ES-I3 (cell line): ENCODE results near the gene TMEM119.

Experiments
- H3K36me3 ChIP-seq: 2 replicates; pipeline ENCODE4 v1.6.1; 2013; ENCODE audit warnings: mild to moderate bottlenecking, low read length, control low read depth, moderate library complexity; ENCODE audit not compliant: insufficient read depth
- H3K4me1 ChIP-seq: 2 replicates; pipeline ENCODE4 v1.6.1; 2013; ENCODE audit warnings: mild to moderate bottlenecking, control low read depth, low read length; ENCODE audit not compliant: insufficient read depth
- H3K9ac ChIP-seq: 2 replicates; pipeline ENCODE4 v1.6.1; 2013; ENCODE audit warnings: low read depth, mild to moderate bottlenecking, low read length, moderate library complexity
- H3K9me3 ChIP-seq: 2 replicates; pipeline ENCODE4 v1.6.1; 2013; ENCODE audit warnings: mild to moderate bottlenecking, low read length, moderate library complexity; ENCODE audit not compliant: control insufficient read depth, insufficient read depth

TMEM119 gene

DNA sequence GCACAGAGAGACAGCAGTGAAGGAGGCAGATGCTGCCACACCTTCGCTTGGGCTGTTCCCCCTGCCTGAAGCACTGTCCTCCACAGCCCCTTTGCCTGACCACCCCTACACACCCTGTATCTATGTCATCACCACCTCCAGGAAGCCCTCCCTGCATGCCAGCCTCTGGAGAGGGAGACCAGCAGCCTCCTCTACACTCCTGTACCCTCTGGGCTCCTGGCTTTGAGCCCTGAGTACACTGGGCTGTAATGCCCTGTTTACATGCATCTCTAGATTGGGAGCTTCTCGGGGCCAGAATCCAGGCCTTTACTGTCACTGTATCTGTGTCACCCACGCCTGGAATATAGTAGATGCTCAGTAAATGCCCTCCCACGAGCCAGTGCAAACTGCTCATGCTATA lies 5.9 kb upstream of the TMEM119 start:
- Histone ChIP-seq H3K9ac (no peak overlapping the region), H3K9me3 (no peaks in the 10 kb centered on the region), H3K36me3 (no peaks in the 10 kb centered on the region), H3K4me1 (peaks cover 9% of the 10 kb centered on the region)

DNA sequence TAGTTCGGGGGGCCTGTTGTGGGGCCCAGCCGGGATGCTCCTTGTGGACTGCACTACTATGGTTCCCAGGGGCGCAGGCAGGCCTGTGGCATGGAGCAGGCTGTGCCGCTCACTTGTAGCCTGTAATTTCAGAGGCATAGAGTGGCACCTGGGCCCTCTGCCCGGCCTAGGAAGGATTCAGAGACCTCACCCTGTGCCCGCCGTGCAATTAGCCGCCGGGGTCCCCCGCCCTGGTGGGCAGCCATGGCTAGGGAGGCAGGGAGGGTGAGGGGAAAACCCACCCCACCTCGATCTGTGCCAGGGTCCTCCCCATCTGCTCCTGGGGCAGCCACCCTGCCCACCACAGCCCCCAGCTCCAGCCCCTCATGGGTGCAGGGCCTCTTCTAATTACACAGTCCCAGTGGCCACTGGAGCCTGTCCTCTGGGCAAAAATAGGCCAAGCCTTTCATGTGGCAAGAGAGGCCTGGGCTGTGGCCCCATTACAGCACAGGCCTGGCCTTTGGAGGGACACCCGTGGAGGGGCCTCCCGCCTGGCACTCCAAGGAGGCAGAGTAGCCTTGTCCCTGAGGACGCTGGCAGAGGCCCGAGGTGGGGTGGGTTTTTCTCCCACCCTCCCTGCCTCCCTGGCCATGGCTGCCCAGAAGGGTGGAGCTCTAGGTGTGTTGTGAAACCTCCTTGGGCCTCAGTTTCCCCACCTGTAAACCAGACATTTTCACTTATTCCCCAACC lies 5.3 kb upstream of the TMEM119 start:
- peaks cover 11% of the 10 kb centered on the region for H3K4me1 ChIP-seq
- no peaks in the 10 kb centered on the region for H3K9me3 ChIP-seq
- no peak overlapping the region for H3K9ac ChIP-seq
- no peaks in the 10 kb centered on the region for H3K36me3 ChIP-seq

DNA sequence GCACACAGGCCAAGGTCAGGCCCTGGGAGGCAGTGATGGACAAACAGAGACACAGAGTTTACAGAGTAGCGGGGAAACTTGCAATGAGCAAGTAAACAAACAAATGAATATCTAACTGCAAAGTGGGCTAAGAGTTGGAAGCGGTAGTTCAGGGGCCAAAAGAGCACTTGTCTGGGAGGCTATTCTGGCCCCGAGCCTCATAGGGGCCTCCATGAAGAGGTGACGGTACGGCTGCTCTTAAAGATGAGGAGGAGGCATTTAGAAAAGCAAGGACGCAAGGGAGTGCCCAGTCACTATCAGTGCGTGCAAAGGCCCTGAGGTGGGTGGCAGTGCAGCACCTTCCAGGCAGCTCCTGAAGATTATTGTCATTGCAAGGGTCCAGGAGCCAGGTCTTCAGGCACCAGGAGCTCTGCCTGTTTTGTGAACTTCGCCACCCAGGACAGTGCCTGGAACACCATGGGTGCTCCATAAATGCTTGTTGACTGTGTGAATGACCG lies 4.4 kb upstream of the TMEM119 start:
- peaks cover 16% of the 10 kb centered on the region for H3K4me1 ChIP-seq
- no peak overlapping the region for H3K9ac ChIP-seq
- H3K36me3 ChIP-seq: no peaks in the 10 kb centered on the region
- H3K9me3 ChIP-seq: no peaks in the 10 kb centered on the region

DNA sequence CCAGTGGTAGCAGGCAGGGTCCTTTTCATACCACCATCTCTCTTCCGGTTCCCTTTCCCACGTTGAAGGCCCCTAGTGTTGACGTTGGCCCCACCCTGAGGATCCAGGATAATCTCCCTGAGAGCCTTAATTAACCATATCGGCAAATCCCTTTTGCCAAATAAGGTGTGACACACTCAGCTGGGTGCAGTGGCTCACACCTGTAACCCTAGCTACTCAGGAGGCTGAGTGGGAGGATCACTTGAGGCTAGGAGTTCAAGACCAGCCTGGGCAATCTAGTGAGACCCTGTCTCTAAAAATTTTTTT lies 2.8 kb upstream of the TMEM119 start:
- Histone ChIP-seq H3K36me3 (no peaks in the 10 kb centered on the region), H3K9me3 (no peaks in the 10 kb centered on the region), H3K9ac (no peak overlapping the region), H3K4me1 (peaks cover 12% of the 10 kb centered on the region)

DNA sequence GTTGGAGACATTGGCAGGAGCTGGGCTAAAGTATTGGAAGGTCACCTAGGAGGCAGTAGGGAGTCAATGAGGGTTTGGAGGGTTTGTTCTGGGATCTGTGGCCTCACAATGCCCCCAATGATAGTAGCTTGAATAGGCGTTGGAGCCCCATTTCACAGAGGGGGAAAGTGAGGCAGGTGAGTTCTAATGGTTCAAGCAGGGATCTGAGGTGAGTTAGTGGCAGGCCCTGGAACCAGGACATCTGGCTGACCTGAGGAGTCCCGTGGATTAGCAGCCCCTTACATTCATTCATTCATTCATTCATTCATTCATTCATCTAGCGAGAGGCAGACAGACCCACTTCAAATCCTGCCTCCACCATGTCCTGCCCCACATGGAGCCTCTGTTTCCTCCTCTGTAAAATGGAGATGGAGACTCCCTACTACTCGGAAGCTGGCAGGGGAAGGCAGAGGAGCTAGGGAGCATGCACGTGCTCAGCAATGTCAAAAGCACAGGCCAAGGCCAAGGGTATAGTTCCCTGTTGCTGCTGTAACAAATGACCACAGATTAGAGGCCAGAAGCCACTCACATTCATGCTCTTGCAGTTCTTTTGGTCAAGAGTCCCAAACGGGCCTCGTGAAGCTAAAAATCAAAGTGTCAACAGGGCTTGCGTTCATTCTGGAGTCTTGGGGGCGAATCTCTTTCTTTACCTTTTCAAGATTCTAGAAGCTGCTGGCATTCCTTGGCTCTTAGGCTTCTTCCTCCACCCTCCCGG lies 2.2 kb upstream of the TMEM119 start:
- no peaks in the 10 kb centered on the region for H3K36me3 ChIP-seq
- no peak overlapping the region for H3K9ac ChIP-seq
- no peaks in the 10 kb centered on the region for H3K9me3 ChIP-seq
- peaks cover 12% of the 10 kb centered on the region for H3K4me1 ChIP-seq

DNA sequence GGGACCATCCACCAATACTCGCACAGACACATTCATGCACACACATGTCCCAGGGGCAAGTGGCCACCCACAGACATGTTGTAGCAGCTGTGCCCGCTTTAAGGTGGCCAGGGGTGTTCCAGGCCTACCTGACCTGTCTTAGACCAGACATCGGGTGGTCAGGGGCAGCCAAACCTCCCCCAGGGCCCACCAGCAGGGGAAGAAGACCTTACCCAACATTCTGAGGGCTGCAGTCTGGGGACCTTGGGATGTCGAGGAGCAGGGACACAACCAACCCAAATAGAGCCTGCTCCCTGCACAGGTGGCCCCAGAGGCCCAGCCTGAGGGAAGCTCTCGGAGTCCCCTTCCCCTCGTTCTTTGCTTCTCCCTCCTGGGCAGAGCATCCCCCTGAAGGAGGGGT lies 1.7 kb upstream of the TMEM119 start:
- H3K36me3 ChIP-seq: no peaks in the 10 kb centered on the region
- no peak overlapping the region for H3K9ac ChIP-seq
- H3K9me3 ChIP-seq: no peaks in the 10 kb centered on the region
- peaks cover 11% of the 10 kb centered on the region for H3K4me1 ChIP-seq

DNA sequence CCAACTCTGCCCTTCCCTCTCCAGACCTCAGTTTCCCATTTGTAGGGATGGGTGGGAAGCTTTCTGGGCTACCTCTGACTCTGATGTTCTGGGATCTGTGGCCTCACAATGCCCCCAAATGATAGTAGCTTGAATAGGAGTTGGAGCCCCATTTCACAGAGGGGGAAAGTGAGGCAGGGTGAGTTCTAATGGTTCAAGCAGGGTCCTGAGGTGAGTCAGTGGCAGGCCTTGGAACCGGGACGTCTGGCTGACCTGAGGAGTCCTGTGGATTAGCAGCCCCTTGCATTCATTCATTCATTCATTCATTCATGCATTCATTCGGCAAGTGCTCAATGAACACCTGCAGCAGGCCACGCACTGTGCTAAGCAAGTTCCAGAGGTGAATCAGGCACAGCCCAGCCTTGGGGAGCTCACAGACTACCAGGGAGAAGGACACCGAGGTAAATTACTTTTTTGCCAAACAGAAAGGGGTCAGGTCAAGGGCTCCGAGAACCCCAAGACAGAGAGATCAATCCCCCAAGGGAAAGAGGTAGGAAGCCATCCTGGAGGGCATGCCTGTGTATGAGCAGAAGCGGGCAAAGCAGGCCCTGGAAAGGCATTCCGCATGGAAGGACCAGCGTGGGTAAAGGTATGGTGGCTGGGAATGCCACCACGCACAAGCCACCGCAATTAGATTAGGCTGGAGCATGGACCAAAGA lies 818 bp upstream of the TMEM119 start:
- Histone ChIP-seq H3K36me3 (no peaks in the 10 kb centered on the region), H3K9ac (no peak overlapping the region), H3K9me3 (no peaks in the 10 kb centered on the region), H3K4me1 (peaks cover 11% of the 10 kb centered on the region; the same call in 1 of the 2 replicates)

DNA sequence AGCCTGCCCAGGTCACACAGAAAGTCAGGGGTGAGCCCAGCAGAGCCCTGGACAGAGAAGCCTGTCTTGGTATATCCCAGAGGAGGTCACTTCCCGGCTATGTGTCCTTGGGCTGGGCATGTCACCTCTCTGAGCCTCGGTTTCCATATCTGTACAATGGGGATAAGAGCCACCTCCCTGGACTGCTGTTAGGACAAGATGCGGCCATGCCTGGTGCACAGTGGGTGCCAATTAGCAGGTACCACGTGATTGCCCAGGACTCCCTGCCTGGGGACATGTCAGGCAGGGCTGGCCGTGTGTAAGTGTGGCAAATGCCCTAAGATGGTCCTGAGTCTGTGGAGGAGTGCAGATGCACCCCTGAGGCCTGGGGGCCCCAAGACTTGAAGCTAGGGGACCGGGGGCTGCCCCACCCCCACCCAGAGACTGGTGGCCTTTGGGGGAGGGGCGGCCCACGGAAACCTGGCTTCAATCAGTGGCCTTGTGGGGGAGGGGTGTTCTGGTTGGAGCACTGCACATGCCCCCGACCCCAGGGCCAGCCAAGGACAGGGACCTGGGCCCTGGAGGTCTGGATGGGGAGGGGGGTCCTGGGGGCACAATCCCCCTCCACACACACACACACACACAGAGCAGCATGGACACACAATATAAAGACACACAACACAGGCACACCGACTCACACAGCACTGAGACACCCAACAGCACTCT lies 878 bp downstream of the TMEM119 start:
- no peak overlapping the region for H3K9ac ChIP-seq
- H3K9me3 ChIP-seq: no peaks in the 10 kb centered on the region
- peaks cover 11% of the 10 kb centered on the region; the same call in 1 of the 2 replicates for H3K4me1 ChIP-seq
- no peaks in the 10 kb centered on the region for H3K36me3 ChIP-seq

DNA sequence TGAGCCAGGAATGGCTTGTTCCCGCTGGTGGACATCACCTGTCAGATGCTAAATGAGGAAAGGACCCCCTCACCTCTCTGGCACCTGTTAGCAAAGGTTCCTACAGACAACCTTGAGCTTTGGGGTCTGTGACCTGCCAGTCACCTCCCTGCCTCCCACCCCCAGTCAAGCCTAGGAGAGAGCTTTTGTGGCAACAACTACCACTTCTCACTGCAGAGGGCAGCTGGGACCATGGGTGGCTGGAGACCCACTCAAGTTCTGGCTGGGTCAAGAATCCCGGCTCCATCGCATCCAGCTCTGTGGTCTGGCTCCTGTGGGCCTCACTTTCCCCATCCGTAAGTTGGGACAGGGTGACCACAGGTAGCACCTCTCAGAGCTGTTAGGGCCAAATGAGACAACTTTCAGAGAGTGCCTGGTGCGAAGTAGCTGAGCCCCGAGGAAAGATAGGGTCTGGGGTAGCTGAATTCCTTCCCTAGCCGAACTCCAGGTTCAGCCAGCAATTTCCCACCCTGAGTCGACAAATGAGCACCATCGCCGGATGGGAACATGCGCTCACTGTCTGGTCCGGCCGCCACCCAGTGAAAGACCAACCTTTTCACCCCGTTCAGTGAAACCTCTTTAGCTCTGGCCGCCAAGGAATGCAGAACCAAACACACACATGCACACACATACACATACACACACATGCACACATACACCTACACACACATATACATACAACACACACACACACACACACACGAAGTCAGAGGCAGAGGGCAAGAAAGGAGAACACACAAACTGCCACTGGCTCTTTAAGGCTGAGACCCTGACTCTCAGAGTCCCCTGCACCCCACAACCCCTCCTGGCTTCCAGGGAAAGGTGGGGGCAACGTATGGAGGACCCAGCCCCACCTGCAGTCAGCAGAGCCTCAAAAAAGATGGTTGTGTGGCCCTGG lies 1.9 kb downstream of the TMEM119 start:
- Histone ChIP-seq H3K9me3 (no peaks in the 10 kb centered on the region), H3K36me3 (no peaks in the 10 kb centered on the region), H3K9ac (no peak overlapping the region), H3K4me1 (peaks cover 11% of the 10 kb centered on the region; the same call in 1 of the 2 replicates)

DNA sequence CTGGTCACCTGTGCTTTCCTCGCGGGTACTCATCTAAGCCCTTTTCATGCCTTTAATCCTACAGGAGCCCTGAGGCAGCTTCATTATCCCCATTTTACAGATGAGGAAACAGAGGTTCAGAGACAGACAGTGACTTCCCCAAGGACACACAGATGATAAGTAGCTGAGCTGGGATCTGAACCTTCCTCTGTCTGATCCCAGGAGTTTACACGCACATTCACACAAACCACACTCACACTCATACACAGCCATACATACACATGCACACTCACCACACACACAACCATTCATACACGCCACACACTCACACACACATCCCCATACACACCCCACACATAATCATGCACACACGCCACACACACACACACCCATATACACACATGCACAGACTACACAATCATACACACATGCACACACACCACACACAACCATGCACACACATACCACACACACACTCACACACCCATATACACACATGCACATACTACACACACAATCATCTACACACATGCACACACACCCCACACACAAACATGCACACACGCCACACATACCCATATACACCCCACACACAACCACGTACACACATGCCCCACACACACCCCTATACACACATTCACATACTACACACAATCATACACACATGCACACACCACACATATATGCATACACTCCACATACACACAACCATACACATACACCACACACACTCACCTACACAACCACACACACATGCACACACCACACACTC lies 2.7 kb downstream of the TMEM119 start:
- Histone ChIP-seq H3K4me1 (peaks cover 11% of the 10 kb centered on the region; the same call in 1 of the 2 replicates), H3K9me3 (no peaks in the 10 kb centered on the region), H3K9ac (no peak overlapping the region), H3K36me3 (no peaks in the 10 kb centered on the region)

DNA sequence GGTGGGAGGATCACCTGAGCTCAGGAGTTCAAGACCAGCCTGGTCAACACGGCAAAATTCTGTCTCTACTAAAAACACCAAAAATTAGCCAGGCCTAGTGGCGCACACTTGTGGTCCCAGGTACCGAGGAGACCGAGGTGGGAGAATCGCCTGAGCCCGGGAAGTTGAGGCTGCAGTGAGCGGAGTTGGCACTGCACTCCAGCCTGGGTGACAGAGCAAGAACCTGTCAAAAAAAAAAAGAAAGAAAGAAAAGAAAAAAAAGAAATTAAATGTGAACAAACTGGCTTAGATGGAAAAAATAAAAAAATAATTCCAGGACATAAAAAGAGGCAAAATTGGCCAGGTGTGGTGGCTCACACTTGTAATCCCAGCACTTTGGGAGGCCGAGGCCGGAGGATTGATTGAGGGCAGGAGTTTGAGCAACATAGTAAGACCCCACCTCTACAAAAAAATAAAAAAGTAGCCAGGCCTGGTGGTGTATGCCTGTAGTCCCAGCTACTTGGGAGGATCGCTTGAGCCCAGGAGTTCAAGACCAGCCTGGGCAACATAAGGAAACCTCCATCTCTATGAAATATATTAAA lies 3.5 kb downstream of the TMEM119 start:
- Histone ChIP-seq H3K9me3 (no peaks in the 10 kb centered on the region), H3K36me3 (no peaks in the 10 kb centered on the region), H3K9ac (no peak overlapping the region), H3K4me1 (peaks cover 14% of the 10 kb centered on the region; the same call in 1 of the 2 replicates)

DNA sequence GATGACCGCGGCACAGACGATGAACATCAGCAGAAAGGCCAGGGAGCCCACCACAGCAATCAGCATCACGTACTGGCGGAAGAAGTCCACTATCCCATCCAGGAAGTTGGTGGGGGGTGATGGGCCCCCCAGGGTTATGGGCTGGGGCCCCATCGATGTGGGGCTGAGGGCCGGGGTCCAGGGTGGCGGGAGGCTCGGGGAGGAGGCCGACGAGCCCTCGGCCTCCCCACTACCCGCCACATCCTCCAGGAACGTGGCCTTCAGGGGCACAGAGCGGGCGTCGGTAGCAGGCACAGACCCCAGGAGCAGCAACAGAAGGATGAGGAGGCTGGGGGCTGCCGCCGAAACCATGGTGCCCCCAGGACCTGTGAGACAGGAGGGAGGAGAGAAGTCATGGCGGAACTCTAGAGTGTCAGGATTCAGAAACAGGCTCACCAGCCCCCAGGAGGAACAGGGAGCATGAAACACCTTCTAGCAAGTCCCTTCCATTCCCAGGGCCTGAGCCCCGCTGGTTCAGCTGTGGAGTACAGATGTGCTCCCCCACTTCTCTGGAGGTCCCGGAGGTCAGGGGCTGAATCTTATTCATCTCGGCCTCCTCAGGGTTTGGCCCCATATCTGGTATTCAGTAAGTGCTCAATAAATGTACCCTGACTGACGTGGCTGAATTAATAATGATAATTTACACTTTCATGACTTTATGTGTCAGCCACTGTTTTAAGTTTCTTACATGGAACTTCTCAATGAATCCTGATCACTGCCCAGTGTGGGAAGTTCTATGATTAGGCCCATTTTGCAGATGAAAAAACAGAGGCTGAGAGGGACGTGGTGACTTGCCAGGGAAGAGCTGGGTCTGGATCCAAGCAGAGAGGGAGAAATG lies 5.6 kb downstream of the TMEM119 start:
- H3K9ac ChIP-seq: no peak overlapping the region
- H3K9me3 ChIP-seq: no peaks in the 10 kb centered on the region
- peaks cover 15% of the 10 kb centered on the region; the same call in 1 of the 2 replicates for H3K4me1 ChIP-seq
- no peaks in the 10 kb centered on the region for H3K36me3 ChIP-seq
